Measurements from ENCODE around the gene TBC1D3L.
"Not testable (repeated sequence)": the region's sequence is repeated elsewhere in the genome, so short reads cannot be mapped to it uniquely, and the experiment has no call there.

The TBC1D3L gene

DNA sequence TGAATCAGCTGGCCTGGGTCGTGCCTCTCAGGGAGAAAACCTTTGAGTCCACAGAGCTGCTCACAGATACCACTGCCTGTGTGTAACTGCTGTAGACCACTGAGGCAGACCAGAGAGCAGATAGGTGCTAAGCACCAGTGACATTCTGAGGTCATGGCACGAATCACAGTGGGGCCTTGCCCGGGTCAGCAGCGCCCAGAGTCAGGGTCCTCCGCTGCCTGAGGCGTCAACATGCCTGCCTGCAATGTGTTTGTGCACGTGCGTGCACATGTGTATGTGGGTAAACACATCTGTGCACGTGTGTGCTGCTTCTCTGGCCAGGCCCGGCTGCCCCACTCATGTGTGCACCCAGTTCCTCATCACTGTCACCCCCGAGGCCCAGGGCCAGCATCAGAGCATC is at the start of gene TBC1D3L:
TSS of gene TBC1D3L (minus strand) at position 101 of the 400 bp plus-strand sequence. CDS start 1,540 bp downstream, outside the sequence.
- not testable (repeated sequence) for DNase-seq

DNA sequence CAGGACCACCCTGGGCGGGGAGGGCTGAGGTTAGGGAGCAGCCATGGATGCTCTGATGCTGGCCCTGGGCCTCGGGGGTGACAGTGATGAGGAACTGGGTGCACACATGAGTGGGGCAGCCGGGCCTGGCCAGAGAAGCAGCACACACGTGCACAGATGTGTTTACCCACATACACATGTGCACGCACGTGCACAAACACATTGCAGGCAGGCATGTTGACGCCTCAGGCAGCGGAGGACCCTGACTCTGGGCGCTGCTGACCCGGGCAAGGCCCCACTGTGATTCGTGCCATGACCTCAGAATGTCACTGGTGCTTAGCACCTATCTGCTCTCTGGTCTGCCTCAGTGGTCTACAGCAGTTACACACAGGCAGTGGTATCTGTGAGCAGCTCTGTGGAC is 14.8 kb upstream of the TBC1D3L start, which contains the start of gene TBC1D3D:
TSS of gene TBC1D3D (plus strand) at position 301 of the 400 bp plus-strand sequence. CDS start 1,585 bp downstream, outside the sequence.
- DNase-seq, result not testable (repeated sequence)

All from activated CD4-positive, alpha-beta T cell treated with anti-CD3 and anti-CD28 coated beads, Interleukin-2, amount 50 U/mL, for 16 hours (primary cell).